GM12865 (cell line): ENCODE results near the gene AIFM3.

ENCODE experiments used
- DNase-seq: peaks from one replicate; pipeline ENCODE4 v3.0.0; 2010; ENCODE audit warnings: low read depth
- H3K4me3 ChIP-seq: 2 replicates; pipeline ENCODE4 v1.5.1; 2011; ENCODE audit warnings: mild to moderate bottlenecking, low read depth, low read length, control low read depth
- CTCF ChIP-seq: IDR thresholded peaks from 2 replicates; pipeline ENCODE4 v1.5.1; 2011; ENCODE audit warnings: low read length, control low read depth, low read depth, inconsistent platforms; ENCODE audit not compliant: insufficient read depth; ENCODE audit errors: missing control alignments

The AIFM3 gene

GRCh38 chr22:20989323-20990138 lies 22.5 kb downstream of the AIFM3 start:
- H3K4me3 ChIP-seq, result no peak overlapping the region
- no peak for DNase-seq
- no peak for TF ChIP-seq CTCF

- no peak for DNase-seq
- no peak for TF ChIP-seq CTCF
- no peak overlapping the region for H3K4me3 ChIP-seq
These were observed 23.4 kb downstream of the AIFM3 start for GRCh38 chr22:20990184-20991180.

- no peak overlapping the region for H3K4me3 ChIP-seq
- DNase-seq, result no peak
- no peak for TF ChIP-seq CTCF
These were observed 24.4 kb downstream of the AIFM3 start for GRCh38 chr22:20991252-20992055.

GRCh38 chr22:20992056-20992442 lies 25.0 kb downstream of the AIFM3 start:
- no peak for DNase-seq
- no peak overlapping the region for H3K4me3 ChIP-seq
- TF ChIP-seq CTCF, result no peak

GRCh38 chr22:20992456-20993303 lies 25.6 kb downstream of the AIFM3 start:
- no peak for TF ChIP-seq CTCF
- no peak overlapping the region for H3K4me3 ChIP-seq
- DNase-seq, result no peak
